ENCODE measurements around the gene GPRC6A.

DNA sequence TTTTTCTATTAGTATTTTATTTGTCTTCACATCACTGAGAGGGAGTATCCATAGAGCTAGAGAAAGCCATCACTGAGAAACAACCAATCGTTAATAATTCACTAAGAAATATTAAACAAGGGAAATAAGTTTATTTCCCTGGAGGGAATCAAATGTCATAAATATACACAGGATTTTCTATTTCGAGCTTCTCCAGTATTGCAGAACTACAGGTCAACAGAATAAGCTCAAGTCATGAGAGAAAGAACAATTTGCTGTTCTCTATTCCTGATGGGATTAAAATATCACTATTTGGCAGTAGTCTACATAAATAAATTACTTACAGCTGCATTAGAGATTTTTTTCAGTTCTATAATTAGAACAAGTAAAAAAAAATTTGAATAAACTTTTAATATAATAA, 61.2 kb downstream of the GPRC6A start:
- TF ChIP-seq POLR2A (IDR thresholded peaks at IDR 0.05), result no peak
- TF ChIP-seq, protein P1, sequence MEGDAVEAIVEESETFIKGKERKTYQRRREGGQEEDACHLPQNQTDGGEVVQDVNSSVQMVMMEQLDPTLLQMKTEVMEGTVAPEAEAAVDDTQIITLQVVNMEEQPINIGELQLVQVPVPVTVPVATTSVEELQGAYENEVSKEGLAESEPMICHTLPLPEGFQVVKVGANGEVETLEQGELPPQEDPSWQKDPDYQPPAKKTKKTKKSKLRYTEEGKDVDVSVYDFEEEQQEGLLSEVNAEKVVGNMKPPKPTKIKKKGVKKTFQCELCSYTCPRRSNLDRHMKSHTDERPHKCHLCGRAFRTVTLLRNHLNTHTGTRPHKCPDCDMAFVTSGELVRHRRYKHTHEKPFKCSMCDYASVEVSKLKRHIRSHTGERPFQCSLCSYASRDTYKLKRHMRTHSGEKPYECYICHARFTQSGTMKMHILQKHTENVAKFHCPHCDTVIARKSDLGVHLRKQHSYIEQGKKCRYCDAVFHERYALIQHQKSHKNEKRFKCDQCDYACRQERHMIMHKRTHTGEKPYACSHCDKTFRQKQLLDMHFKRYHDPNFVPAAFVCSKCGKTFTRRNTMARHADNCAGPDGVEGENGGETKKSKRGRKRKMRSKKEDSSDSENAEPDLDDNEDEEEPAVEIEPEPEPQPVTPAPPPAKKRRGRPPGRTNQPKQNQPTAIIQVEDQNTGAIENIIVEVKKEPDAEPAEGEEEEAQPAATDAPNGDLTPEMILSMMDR (IDR thresholded peaks at IDR 0.05), result no peak

All from heart left ventricle (tissue), 13 donors.